GM19240 (cell line): ENCODE results near the gene NTM.

Source experiments
- DNase-seq: peaks from one replicate; pipeline ENCODE4 v3.0.0; 2011; ENCODE audit warnings: low spot score; ENCODE audit not compliant: insufficient read length

NTM gene

GRCh38 chr11:131373095-131373725 is 2.8 kb downstream of the NTM start:
- no peak for DNase-seq

GRCh38 chr11:131373756-131374155 is 3.3 kb downstream of the NTM start:
- DNase-seq, result no peak

- DNase-seq, result no peak
Measured at GRCh38 chr11:131375421-131375820, 5.0 kb downstream of the NTM start.

GRCh38 chr11:131375915-131376314 is 5.5 kb downstream of the NTM start:
- DNase-seq, result no peak

GRCh38 chr11:131378931-131379330 is 8.5 kb downstream of the NTM start:
- DNase-seq, result no peak

GRCh38 chr11:131385763-131386390 is 15.5 kb downstream of the NTM start:
- DNase-seq, result no peak

GRCh38 chr11:131386408-131386807 is 16.0 kb downstream of the NTM start:
- no peak for DNase-seq

GRCh38 chr11:131388030-131388429 is 17.6 kb downstream of the NTM start:
- no peak for DNase-seq

GRCh38 chr11:131389582-131389981 is 19.2 kb downstream of the NTM start:
- no peak for DNase-seq

- DNase-seq, result no peak
Measured at GRCh38 chr11:131391176-131391575, 20.8 kb downstream of the NTM start.

GRCh38 chr11:131392528-131393255 is 22.3 kb downstream of the NTM start:
- no peak for DNase-seq

GRCh38 chr11:131393691-131394090 is 23.3 kb downstream of the NTM start:
- no peak for DNase-seq

- DNase-seq, result no peak
Measured at GRCh38 chr11:131397675-131398074, 27.3 kb downstream of the NTM start.

- no peak for DNase-seq
Measured at GRCh38 chr11:131402040-131402439, 31.6 kb downstream of the NTM start.

- no peak for DNase-seq
Measured at GRCh38 chr11:131404010-131404409, 33.6 kb downstream of the NTM start.

GRCh38 chr11:131408025-131408640 is 37.7 kb downstream of the NTM start:
- DNase-seq, result no peak

GRCh38 chr11:131409345-131409744 is 38.9 kb downstream of the NTM start:
- no peak for DNase-seq

GRCh38 chr11:131411636-131412035 is 41.2 kb downstream of the NTM start:
- DNase-seq, result no peak

GRCh38 chr11:131412061-131412460 is 41.6 kb downstream of the NTM start:
- no peak for DNase-seq

- DNase-seq, result no peak
Measured at GRCh38 chr11:131413217-131413616, 42.8 kb downstream of the NTM start.

- DNase-seq, result no peak
Measured at GRCh38 chr11:131418189-131418588, 47.8 kb downstream of the NTM start.
